Body of pancreas (tissue), 4 donors: ENCODE data around the gene ARL4A. TPM values are rescaled to one million over a fixed set of nuclear protein-coding genes. Genes with fewer than 3 reads are reported as not detected.

Experiments
- ATAC-seq: fragments of 150-250 bp; one replicate; pipeline ENCODE4 v1.9.1; 2016
- DNase-seq, 4 donors: peaks; one replicate each; pipeline ENCODE4 v3.0.0-alpha.2; 2019
- H3K27ac ChIP-seq, 4 donors: fragments of 200-600 bp; sonication (generic); 1 replicate in 3 of 4; 2 replicates in 1 of 4; pipeline versions ENCODE4 v1.5.1 to v1.6.1; 2016 to 2019; ENCODE audit warnings: mild to moderate bottlenecking in 1 of 4, mixed read lengths in 1 of 4, moderate library complexity in 1 of 4
- H3K27me3 ChIP-seq, 2 donors: fragments of 200-600 bp; sonication (generic); one replicate each; pipeline ENCODE4 v1.6.0; 2016; ENCODE audit warnings: mild to moderate bottlenecking in 1 of 2
- H3K36me3 ChIP-seq, 2 donors: fragments of 200-600 bp; sonication (generic); replicated peaks in 1 of 2; 2 replicates each; pipeline ENCODE4 v1.5.1; 2016; ENCODE audit warnings: low read depth in 2 of 2; ENCODE audit not compliant: insufficient read depth in 1 of 2
- H3K4me1 ChIP-seq: fragments of 200-600 bp; sonication (generic); one replicate; pipeline ENCODE4 v1.6.0; 2016
- H3K4me3 ChIP-seq, 2 donors: fragments of 200-600 bp; sonication (generic); 1 replicate in 1 of 2; 2 replicates in 1 of 2; pipeline ENCODE4 v1.5.1; 2016 to 2019
- H3K9me3 ChIP-seq, 3 donors: fragments of 200-600 bp; sonication (generic); 1 replicate in 2 of 3; 2 replicates in 1 of 3; pipeline ENCODE4 v1.5.1; 2016
- CTCF ChIP-seq, 7 experiments: fragments of 450-650 bp in 4 of 7; fragments of 200-600 bp in 3 of 7; sonication (generic) in 3 of 7; IDR thresholded peaks; one replicate each; pipeline ENCODE4 v1.5.1; 2016 to 2019; ENCODE audit warnings: antibody characterized with exemption in 7 of 7
- POLR2A ChIP-seq, 3 donors: fragments of 450-650 bp; IDR thresholded peaks; one replicate each; pipeline ENCODE4 v1.6.1; 2016; ENCODE audit warnings: antibody characterized with exemption in 3 of 3, mild to moderate bottlenecking in 2 of 3
- WGBS, 2 donors: methylation state at CpG; one replicate each; pipeline ENCODE4 v1.1.5; 2017; 5-methylcytosine and 5-hydroxymethylcytosine counted together
- intact Hi-C: fragments of 100-400 bp; cut with DNase I; formaldehyde crosslinking; loops from one replicate; pipeline ENCODE4 v1.15.1; 2023
- total RNA-seq, 2 donors: library from RNA; depleted of rRNA; stranded (reverse); fragments of >200 nt; gene quantifications; one replicate each; pipeline ENCODE4 v1.1.0, GENCODE V29; 2016

Gene ARL4A
- total RNA-seq, 2 donors from 2014 or later: 4.0 to 13.0 TPM

GRCh38 chr7:12731775-12732174, 44.3 kb downstream of the ARL4A start:
- Histone ChIP-seq H3K4me3 (no peak overlapping the region), H3K9me3 (no peaks in the 10 kb centered on the region), H3K27me3 (no peaks in the 10 kb centered on the region), H3K36me3 (no peaks in the 10 kb centered on the region), H3K4me1 (peaks cover 10% of the 10 kb centered on the region), H3K27ac (no peak overlapping the region)
- ATAC-seq (no peak), DNase-seq (no peak)
- intact Hi-C loops: no loop called here
- WGBS, 2 donors: 73 to 88% methylated on average over 2 of the region's 2 CpGs
- no peak for TF ChIP-seq POLR2A (IDR thresholded peaks at IDR 0.05)
- no peak for TF ChIP-seq CTCF (IDR thresholded peaks at IDR 0.05)

DNA sequence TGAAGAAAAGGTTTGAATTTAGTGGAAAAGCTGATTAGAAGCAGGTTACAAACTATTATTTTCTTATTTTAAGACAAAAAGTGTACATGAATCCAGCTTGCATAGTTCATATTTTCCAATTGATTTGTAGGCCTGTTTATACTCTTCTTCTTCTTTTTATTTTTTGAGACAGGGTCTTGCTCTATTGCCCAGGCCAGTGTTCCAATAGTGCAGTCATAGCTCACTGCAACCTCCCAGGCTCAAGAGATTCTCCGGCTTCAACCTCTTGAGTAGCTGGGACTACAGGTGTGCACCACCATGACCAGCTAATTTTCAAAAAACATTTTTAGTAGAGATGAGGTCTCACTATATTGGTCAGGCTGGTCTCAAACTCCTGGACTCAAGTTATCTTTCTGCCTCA, 45.0 kb downstream of the ARL4A start:
- H3K27me3 ChIP-seq: no peaks in the 10 kb centered on the region
- no peaks in the 10 kb centered on the region for H3K36me3 ChIP-seq
- DNase-seq: no peak
- 100% methylated on average over 1 of the region's 1 CpG for WGBS, 2 donors
- H3K4me3 ChIP-seq: no peak overlapping the region
- no peak for ATAC-seq
- no peaks in the 10 kb centered on the region for H3K9me3 ChIP-seq
- H3K4me1 ChIP-seq: peaks cover 10% of the 10 kb centered on the region
- intact Hi-C loops: no loop called here
- TF ChIP-seq CTCF (IDR thresholded peaks at IDR 0.05) (no peak), POLR2A (IDR thresholded peaks at IDR 0.05) (no peak)
- H3K27ac ChIP-seq: no peak overlapping the region

DNA sequence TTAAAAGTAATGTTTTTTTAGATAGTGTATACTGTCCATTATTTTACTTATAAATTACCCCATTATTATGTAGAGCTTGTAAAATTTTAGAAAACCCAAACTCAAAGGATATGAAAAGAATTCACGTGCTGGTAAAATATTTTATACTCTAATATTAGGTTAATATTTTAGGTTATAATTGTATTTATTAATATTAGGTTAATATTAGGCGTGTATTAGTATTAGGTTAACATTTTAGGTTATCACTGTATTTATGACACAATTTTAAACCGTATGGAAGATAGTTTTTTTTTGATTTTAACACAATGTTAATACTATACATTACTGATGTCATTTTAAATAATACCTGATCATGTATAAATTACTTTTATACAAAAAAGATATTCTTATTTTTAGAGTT, 48.5 kb downstream of the ARL4A start:
- DNase-seq: no peak
- peaks cover 7% of the 10 kb centered on the region for H3K4me1 ChIP-seq
- H3K36me3 ChIP-seq: no peaks in the 10 kb centered on the region
- no peak overlapping the region for H3K27ac ChIP-seq
- ATAC-seq: no peak
- 51 to 68% methylated on average over 3 of the region's 3 CpGs for WGBS, 2 donors
- TF ChIP-seq CTCF (IDR thresholded peaks at IDR 0.05): no peak
- TF ChIP-seq POLR2A (IDR thresholded peaks at IDR 0.05): no peak
- H3K9me3 ChIP-seq: no peaks in the 10 kb centered on the region
- no peaks in the 10 kb centered on the region for H3K27me3 ChIP-seq
- no peak overlapping the region for H3K4me3 ChIP-seq
- intact Hi-C loops: no loop called here

DNA sequence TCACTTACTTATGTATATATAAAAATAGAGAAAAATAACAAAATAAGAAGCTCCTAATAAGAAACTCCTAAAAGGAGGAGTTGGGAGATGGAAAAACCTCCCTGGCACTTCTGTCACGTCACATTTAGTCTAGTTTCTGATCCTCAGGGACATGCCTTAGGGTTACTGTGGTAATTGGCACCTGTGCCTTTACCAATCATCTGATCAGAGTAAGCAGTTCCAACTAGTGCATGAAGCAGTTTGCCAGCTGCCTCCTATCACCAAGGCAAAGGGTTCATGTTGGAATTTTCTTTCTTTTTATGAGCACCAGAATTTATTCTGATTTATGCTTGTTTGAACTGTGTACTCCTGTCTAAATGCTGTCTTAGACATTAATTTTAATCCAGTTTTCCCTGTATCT, 49.9 kb downstream of the ARL4A start:
- ATAC-seq (no peak), DNase-seq (peak in 1 of 4 donors; percentile 21)
- TF ChIP-seq POLR2A (IDR thresholded peaks at IDR 0.05): no peak
- no peak for TF ChIP-seq CTCF (IDR thresholded peaks at IDR 0.05)
- H3K4me1 ChIP-seq: peaks cover 7% of the 10 kb centered on the region
- H3K4me3 ChIP-seq: no peak overlapping the region
- 22 to 41% methylated on average over 1 of the region's 1 CpG for WGBS, 2 donors
- intact Hi-C loops: no loop called here
- H3K27me3 ChIP-seq: no peaks in the 10 kb centered on the region
- no peak overlapping the region for H3K27ac ChIP-seq
- no peaks in the 10 kb centered on the region for H3K9me3 ChIP-seq
- no peaks in the 10 kb centered on the region for H3K36me3 ChIP-seq

- 87 to 88% methylated on average over 2 of the region's 2 CpGs for WGBS, 2 donors
- H3K9me3 ChIP-seq: no peaks in the 10 kb centered on the region
- no peak overlapping the region for H3K27ac ChIP-seq
- peaks cover 7% of the 10 kb centered on the region for H3K4me1 ChIP-seq
- H3K36me3 ChIP-seq: no peaks in the 10 kb centered on the region
- intact Hi-C loops: no loop called here
- H3K27me3 ChIP-seq: no peaks in the 10 kb centered on the region
- no peak overlapping the region for H3K4me3 ChIP-seq
- ATAC-seq (no peak), DNase-seq (no peak)
- TF ChIP-seq CTCF (IDR thresholded peaks at IDR 0.05) (no peak), POLR2A (IDR thresholded peaks at IDR 0.05) (no peak)
Measured at GRCh38 chr7:12737836-12738235, 50.4 kb downstream of the ARL4A start.
